HepG2 (cell line): ENCODE results near the gene ITPR1. TPM values are rescaled to one million over a fixed set of nuclear protein-coding genes. Genes with fewer than 3 reads are reported as not detected.

Experiments used
- ATF2 ChIP-seq: sonication (generic); formaldehyde crosslinking; IDR thresholded peaks from 2 replicates; pipeline ENCODE4 v1.4.0; 2020; ENCODE audit warnings: missing genetic modification reagents
- FOSL1 ChIP-seq: sonication (generic); formaldehyde crosslinking; IDR thresholded peaks from 2 replicates; pipeline ENCODE4 v1.9.0; 2021; ENCODE audit warnings: missing genetic modification reagents, borderline replicate concordance
- IRF1 ChIP-seq: sonication (generic); formaldehyde crosslinking; IDR thresholded peaks from 2 replicates; pipeline ENCODE4 v1.4.0; 2020; ENCODE audit warnings: low read depth, mild to moderate bottlenecking, missing genetic modification reagents
- MBD4 ChIP-seq: IDR thresholded peaks from 2 replicates; pipeline ENCODE4 v1.6.1; 2012; ENCODE audit warnings: low read length, inconsistent platforms, borderline replicate concordance
- MED1 ChIP-seq: sonication (generic); formaldehyde crosslinking; IDR thresholded peaks from 2 replicates; pipeline ENCODE4 v1.4.0; 2020; ENCODE audit warnings: missing genetic modification reagents
- ONECUT2 ChIP-seq: sonication (generic); formaldehyde crosslinking; IDR thresholded peaks from 2 replicates; pipeline ENCODE4 v1.4.0; 2020; ENCODE audit warnings: missing genetic modification reagents
- PPARG ChIP-seq: conservative IDR thresholded peaks from 2 replicates; pipeline ENCODE4 v1.6.1; 2016; ENCODE audit warnings: missing biosample characterization, missing genetic modification reagents
- SIN3B ChIP-seq: fragments of 150-350 bp; IDR thresholded peaks from 2 replicates; pipeline ENCODE4 v1.6.1; 2014; ENCODE audit warnings: low read length
- STAT6 ChIP-seq: sonication (generic); formaldehyde crosslinking; IDR thresholded peaks from 2 replicates; pipeline ENCODE4 v1.4.0; 2020; ENCODE audit warnings: missing genetic modification reagents, mild to moderate bottlenecking, borderline replicate concordance
- THAP9 ChIP-seq: sonication (generic); formaldehyde crosslinking; IDR thresholded peaks from 2 replicates; pipeline ENCODE4; 2020; ENCODE audit warnings: missing genetic modification reagents, mild to moderate bottlenecking, borderline replicate concordance
- YEATS4 ChIP-seq: sonication (generic); formaldehyde crosslinking; IDR thresholded peaks from 2 replicates; pipeline ENCODE4 v1.4.0; 2020; ENCODE audit warnings: missing genetic modification reagents, borderline replicate concordance
- ZBTB10 ChIP-seq: sonication (generic); formaldehyde crosslinking; IDR thresholded peaks from 2 replicates; pipeline ENCODE4 v1.4.0; 2020; ENCODE audit warnings: missing genetic modification reagents, borderline replicate concordance
- ZNF232 ChIP-seq: sonication (generic); formaldehyde crosslinking; IDR thresholded peaks from 2 replicates; pipeline ENCODE4 v1.4.0; 2020; ENCODE audit warnings: missing genetic modification reagents, borderline replicate concordance
- ZNF282 ChIP-seq: fragments of 450-650 bp; IDR thresholded peaks from 2 replicates; pipeline ENCODE4 v1.6.1; 2018; ENCODE audit not compliant: partially characterized antibody
- ZNF446 ChIP-seq: sonication (generic); formaldehyde crosslinking; IDR thresholded peaks from 2 replicates; pipeline ENCODE4 v1.5.0; 2020; ENCODE audit warnings: mild to moderate bottlenecking, missing genetic modification reagents
- ZNF451 ChIP-seq: sonication (generic); formaldehyde crosslinking; IDR thresholded peaks from 2 replicates; pipeline ENCODE4 v1.5.0; 2020; ENCODE audit warnings: mild to moderate bottlenecking, missing genetic modification reagents
- ZNF546 ChIP-seq: sonication (generic); formaldehyde crosslinking; conservative IDR thresholded peaks from 2 replicates; pipeline ENCODE4 v1.8.1; 2023; ENCODE audit warnings: mild to moderate bottlenecking, missing genetic modification reagents
- ZNF790 ChIP-seq: sonication (generic); formaldehyde crosslinking; IDR thresholded peaks from 2 replicates; pipeline ENCODE4 v1.8.0; 2022; ENCODE audit warnings: missing genetic modification reagents, mild to moderate bottlenecking, borderline replicate concordance
- ZZZ3 ChIP-seq: sonication (generic); formaldehyde crosslinking; IDR thresholded peaks from 2 replicates; pipeline ENCODE4 v1.4.0; 2020; ENCODE audit warnings: missing genetic modification reagents, mild to moderate bottlenecking, borderline replicate concordance
- polyA plus RNA-seq, 8 experiments: library from polyadenylated mRNA; depleted of rRNA in 3 of 8; stranded (reverse) in 7 of 8; unstranded in 1 of 8; fragments of >200 nt; fragmentation: Illumina TruSeq in 4 of 8; extraction: Trizol in 4 of 8; gene quantifications; 2 replicates each; pipeline versions ENCODE4 v1.2.1 to v1.2.3, GENCODE V29; 2011 to 2016; ENCODE audit warnings: low read depth in 4 of 8, missing spikeins in 1 of 8, mixed read lengths in 1 of 8; ENCODE audit not compliant: insufficient read depth in 1 of 8
- total RNA-seq, 5 experiments: library from RNA; depleted of rRNA; stranded (reverse); fragments of >200 nt; fragmentation: Illumina TruSeq; extraction: Trizol; gene quantifications; 2 replicates each; pipeline ENCODE4 v1.2.3, GENCODE V29; 2016; ENCODE audit warnings: low read depth in 1 of 5

Gene ITPR1
- total and polyA plus RNA-seq, 2 of the 13 experiments (the other 11 are each of a cell fraction or from before 2014, with no cell fraction given) = 10.0 to 11.4 TPM

- TF ChIP-seq PPARG (no peak), ZNF790 (no peak), ZBTB10 (CRISPR knock-in tag) (no peak), ZNF446 (CRISPR knock-in tag) (no peak), YEATS4 (CRISPR knock-in tag) (no peak), FOSL1 (no peak), IRF1 (CRISPR knock-in tag) (no peak), SIN3B (no peak), MED1 (CRISPR knock-in tag) (peak; percentile 82), ZNF232 (CRISPR knock-in tag) (no peak), MBD4 (no peak), ZNF451 (no peak), ONECUT2 (no peak), STAT6 (CRISPR knock-in tag) (no peak), ZZZ3 (CRISPR knock-in tag) (no peak), ATF2 (CRISPR knock-in tag) (0 out of 2 replicates have a peak, but pooled peaks have one; percentile 32), ZNF282 (no peak), ZNF546 (CRISPR knock-in tag) (no peak), THAP9 (CRISPR knock-in tag) (no peak)
Measured at GRCh38 chr3:4720316-4721075, 227.3 kb downstream of the ITPR1 start (continued).
